H9 (cell line): ENCODE data around the gene FARP2. TPM values are rescaled to one million over a fixed set of nuclear protein-coding genes. Genes with fewer than 3 reads are reported as not detected.
A peak's percentile ranks its signal among the peaks of the same experiment; 100 is the strongest.

Experiments used
- DNase-seq: peaks from one replicate; pipeline ENCODE4 v3.0.0-alpha.2; 2017
- H2AFZ ChIP-seq: one replicate; pipeline ENCODE4 v1.6.1; 2013; ENCODE audit warnings: mild to moderate bottlenecking, low read length, control low read depth, moderate library complexity
- H2AK5ac ChIP-seq: 2 replicates; pipeline ENCODE4 v1.6.1; 2013; ENCODE audit warnings: low read length, control low read depth, mixed read lengths; ENCODE audit not compliant: insufficient read length
- H2BK120ac ChIP-seq: one replicate; pipeline ENCODE4 v1.6.1; 2013; ENCODE audit warnings: low read depth, mild to moderate bottlenecking, low read length, control low read depth, inconsistent platforms; ENCODE audit not compliant: poor library complexity, severe bottlenecking
- H2BK12ac ChIP-seq: 2 replicates; pipeline ENCODE4 v1.6.1; 2013; ENCODE audit warnings: low read length, control low read depth, mixed read lengths, low read depth; ENCODE audit not compliant: insufficient read length
- H2BK15ac ChIP-seq: 2 replicates; pipeline ENCODE4 v1.6.1; 2013; ENCODE audit warnings: low read depth, low read length, control low read depth
- H2BK20ac ChIP-seq: one replicate; pipeline ENCODE4 v1.6.1; 2013; ENCODE audit warnings: low read depth, mild to moderate bottlenecking, low read length, control low read depth, inconsistent platforms; ENCODE audit not compliant: poor library complexity, severe bottlenecking
- H2BK5ac ChIP-seq: 2 replicates; pipeline ENCODE4 v1.6.1; 2013; ENCODE audit warnings: low read length, control low read depth, mixed read lengths; ENCODE audit not compliant: insufficient read length
- H3K14ac ChIP-seq: 2 replicates; pipeline ENCODE4 v1.6.1; 2013; ENCODE audit warnings: low read length, control low read depth; ENCODE audit not compliant: insufficient read depth
- H3K18ac ChIP-seq: 2 replicates; pipeline ENCODE4 v1.6.1; 2013; ENCODE audit warnings: low read depth, mild to moderate bottlenecking, mixed read lengths, low read length, control low read depth; ENCODE audit not compliant: insufficient read length
- H3K23ac ChIP-seq: 2 replicates; pipeline ENCODE4 v1.6.1; 2013; ENCODE audit warnings: low read length, control low read depth, mixed read lengths, low read depth; ENCODE audit not compliant: insufficient read length
- H3K23me2 ChIP-seq: 2 replicates; pipeline ENCODE4 v1.6.1; 2013; ENCODE audit warnings: low read depth, mild to moderate bottlenecking, mixed read lengths, low read length, control low read depth; ENCODE audit not compliant: insufficient read length, poor library complexity, severe bottlenecking
- H3K27ac ChIP-seq: 2 replicates; pipeline ENCODE4 v1.5.1; 2013; ENCODE audit warnings: low read length, control low read depth, mixed read lengths, low read depth; ENCODE audit not compliant: insufficient read length
- H3K27me3 ChIP-seq: 2 replicates; pipeline ENCODE4 v1.6.1; 2013; ENCODE audit warnings: low read length, control low read depth, inconsistent platforms; ENCODE audit not compliant: insufficient read depth
- H3K4ac ChIP-seq: 2 replicates; pipeline ENCODE4 v1.6.1; 2013; ENCODE audit warnings: low read depth, mild to moderate bottlenecking, control low read depth, inconsistent platforms, low read length, moderate library complexity
- H3K4me1 ChIP-seq: 2 replicates; pipeline ENCODE4 v1.6.1; 2013; ENCODE audit warnings: low read length, control low read depth, inconsistent platforms; ENCODE audit not compliant: insufficient read depth
- H3K4me2 ChIP-seq: 2 replicates; pipeline ENCODE4 v1.6.1; 2013; ENCODE audit warnings: low read length, control low read depth, mixed read lengths; ENCODE audit not compliant: insufficient read length, insufficient read depth
- H3K56ac ChIP-seq: 2 replicates; pipeline ENCODE4 v1.6.1; 2013; ENCODE audit warnings: low read depth, mild to moderate bottlenecking, mixed read lengths, low read length, control low read depth; ENCODE audit not compliant: insufficient read length
- H3K79me1 ChIP-seq: 2 replicates; pipeline ENCODE4 v1.6.1; 2013; ENCODE audit warnings: low read depth, mild to moderate bottlenecking, moderate library complexity, low read length, control low read depth, inconsistent platforms; ENCODE audit not compliant: insufficient read depth, poor library complexity, severe bottlenecking
- H3K79me2 ChIP-seq: 2 replicates; pipeline ENCODE4 v1.6.1; 2013; ENCODE audit warnings: low read length, control low read depth, inconsistent platforms; ENCODE audit not compliant: insufficient read depth
- H3K9ac ChIP-seq: 2 replicates; pipeline ENCODE4 v1.6.1; 2013; ENCODE audit warnings: low read length, control low read depth, mixed read lengths; ENCODE audit not compliant: insufficient read length; ENCODE audit errors: extremely low read depth
- H3K9me3 ChIP-seq: one replicate; pipeline ENCODE4 v1.6.1; 2013; ENCODE audit warnings: low read depth, low read length, inconsistent platforms; ENCODE audit not compliant: control insufficient read depth
- H3T11ph ChIP-seq: one replicate; pipeline ENCODE4 v1.6.1; 2013; ENCODE audit warnings: mild to moderate bottlenecking, low read length, control low read depth, inconsistent platforms
- H4K20me1 ChIP-seq: one replicate; pipeline ENCODE4 v1.6.1; 2013; ENCODE audit not compliant: control insufficient read depth, insufficient read length, insufficient read depth
- H4K5ac ChIP-seq: 2 replicates; pipeline ENCODE4 v1.6.1; 2013; ENCODE audit warnings: low read depth, mild to moderate bottlenecking, mixed read lengths, low read length, control low read depth; ENCODE audit not compliant: insufficient read length
- H4K8ac ChIP-seq: replicated peaks from 2 replicates; pipeline ENCODE4 v1.6.1; 2013; ENCODE audit warnings: low read length, control low read depth, mixed read lengths, low read depth; ENCODE audit not compliant: insufficient read length
- H4K91ac ChIP-seq: 2 replicates; pipeline ENCODE4 v1.6.1; 2013; ENCODE audit warnings: low read depth, mild to moderate bottlenecking, moderate library complexity, mixed read lengths, low read length, control low read depth; ENCODE audit not compliant: insufficient read length
- H3K27ac Mint-ChIP-seq, 3 experiments: 2 replicates in 2 of 3; 3 replicates in 1 of 3; pipeline ENCODE4 v1.8.0; 2020 to 2021; ENCODE audit warnings: mixed read lengths in 3 of 3, mild to moderate bottlenecking in 1 of 3, moderate library complexity in 1 of 3
- H3K27me3 Mint-ChIP-seq: 2 replicates; pipeline ENCODE4 v1.8.0; 2021; ENCODE audit warnings: low read depth, mild to moderate bottlenecking, moderate library complexity, mixed read lengths
- H3K36me3 Mint-ChIP-seq, 3 experiments: 2 replicates in 2 of 3; 3 replicates in 1 of 3; pipeline ENCODE4 v1.8.0; 2020 to 2021; ENCODE audit warnings: low read depth in 3 of 3, mixed read lengths in 3 of 3; ENCODE audit not compliant: insufficient read depth in 1 of 3
- H3K4me1 Mint-ChIP-seq, 2 experiments: 2 replicates each; pipeline ENCODE4 v1.8.0; 2020; ENCODE audit warnings: mixed read lengths in 2 of 2
- H3K4me3 Mint-ChIP-seq, 2 experiments: 2 replicates in 1 of 2; 3 replicates in 1 of 2; pipeline ENCODE4 v1.8.0; 2020 to 2021; ENCODE audit warnings: mild to moderate bottlenecking in 2 of 2, mixed read lengths in 2 of 2, moderate library complexity in 1 of 2
- H3K9me3 Mint-ChIP-seq, 2 experiments: 2 replicates in 1 of 2; 3 replicates in 1 of 2; pipeline ENCODE4 v1.8.0; 2020; ENCODE audit warnings: mild to moderate bottlenecking in 2 of 2, mixed read lengths in 2 of 2, moderate library complexity in 1 of 2
- CTCF ChIP-seq: fragments of 200-600 bp; sonication (generic); conservative IDR thresholded peaks from 3 replicates; pipeline ENCODE4 v1.8.0; 2021; ENCODE audit warnings: antibody characterized with exemption, mild to moderate bottlenecking
- WGBS: extraction: QIAGEN DNeasy Blood & Tissue Kit; methylation state at CpG from one replicate; pipeline ENCODE4 v1.1.7; 2013; ENCODE audit warnings: missing lambda C conversion rate, low lambda C conversion rate, mixed read lengths; ENCODE audit not compliant: insufficient read length; ENCODE audit errors: extremely low coverage; 5-methylcytosine and 5-hydroxymethylcytosine counted together
- total RNA-seq: library from RNA; stranded (reverse); gene quantifications from 2 replicates; pipeline ENCODE4 v1.2.1, GENCODE V29; 2021

Gene FARP2
- total RNA-seq, 1 experiment from 2014 or later = 33.9 TPM

- Histone ChIP-seq H4K5ac (no peak overlapping the region), H2AFZ (no peak overlapping the region), H3K18ac (no peak overlapping the region)
Observed at GRCh38 chr2:241540401-241540770, 184.3 kb downstream of the FARP2 start.

More at GRCh38 chr2:241540401-241540770, 184.3 kb downstream of the FARP2 start:
- Histone ChIP-seq H3K23me2 (peaks cover 11% of the 10 kb centered on the region), H3K9ac (no peak overlapping the region), H3K23ac (no peak overlapping the region), H2BK20ac (no peak overlapping the region), H3K27me3 (peaks cover 16% of the 10 kb centered on the region; the same call in 1 of the 2 replicates), H4K91ac (no peak overlapping the region), H2BK5ac (no peak overlapping the region), H3K4me1 (no peaks in the 10 kb centered on the region), H2BK15ac (no peak overlapping the region), H3T11ph (no peak overlapping the region), H3K4me2 (peak overlapping the region; percentile 38), H3K9me3 (no peaks in the 10 kb centered on the region), H2AK5ac (no peak overlapping the region), H2BK12ac (no peak overlapping the region), H2BK120ac (no peak overlapping the region), H3K4ac (no peak overlapping the region), H3K79me2 (no peaks in the 10 kb centered on the region), H3K79me1 (no peaks in the 10 kb centered on the region), H3K27ac (no peak overlapping the region), H4K20me1 (no peaks in the 10 kb centered on the region), H3K14ac (no peak overlapping the region), H3K56ac (no peak overlapping the region), H4K8ac (no peak overlapping the region)
- peaks cover 3 to 13% of the 10 kb centered on the region in 2 experiments; a peak in 3 of 4 replicates for H3K4me1 Mint-ChIP-seq
- DNase-seq = no peak
- peaks cover 2% of the 10 kb centered on the region in 2 experiments; a peak in 1 of 5 replicates for H3K9me3 Mint-ChIP-seq
- H3K36me3 Mint-ChIP-seq = no peaks in the 10 kb centered on the region
- H3K27me3 Mint-ChIP-seq = peaks cover 48% of the 10 kb centered on the region
- no peak for TF ChIP-seq CTCF
- H3K27ac Mint-ChIP-seq = peak overlapping the region in 1 of 3 experiments; percentile 77; a peak in 2 of 7 replicates
- H3K4me3 Mint-ChIP-seq = peak overlapping the region; percentile 63 to 84; a peak in 4 of 5 replicates
- WGBS = no CpG with 5 or more reads among the region's 10 CpGs
